Measurements from ENCODE around the gene SZRD1.

DNA sequence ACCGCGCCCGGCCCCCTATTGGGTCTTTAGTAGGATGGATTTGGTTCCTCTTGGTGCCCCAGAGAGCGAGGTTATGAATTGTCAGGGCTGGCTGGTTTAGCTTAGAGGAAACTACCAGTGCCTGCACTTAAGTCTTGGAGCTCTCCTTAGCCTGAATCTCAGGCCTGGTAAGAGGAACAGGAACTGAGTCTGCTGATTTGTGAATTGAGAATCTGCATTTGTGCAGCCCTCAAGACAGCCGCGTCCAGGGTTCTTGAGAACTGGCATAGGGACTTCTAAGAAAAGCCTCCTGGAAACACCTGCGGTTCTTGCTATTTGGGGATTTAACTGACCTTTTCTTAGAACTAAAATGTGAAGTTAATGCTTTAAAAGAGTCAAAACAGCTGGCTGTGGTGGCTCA lies 75.2 kb downstream of the SZRD1 start:
- TF ChIP-seq RFX5 (IDR thresholded peaks at IDR 0.05; ENCODE audit: borderline replicate concordance, low read depth, low read length) (no peak), JUN (IDR thresholded peaks at IDR 0.05; ENCODE audit: low read depth, low read length) (no peak), E2F6 (IDR thresholded peaks at IDR 0.05) (no peak)

Measured in H1 (cell line).